Epithelial cell of proximal tubule (primary cell): ENCODE results near the gene ZNF75A. TPM values are rescaled to one million over a fixed set of nuclear protein-coding genes. Genes with fewer than 3 reads are reported as not detected.
A peak's percentile ranks its signal among the peaks of the same experiment; 100 is the strongest.

Experiments used
- DNase-seq: peaks from one replicate; pipeline ENCODE4 v3.0.0-alpha.2; 2011; ENCODE audit warnings: low read depth
- H3K4me3 ChIP-seq: 2 replicates; pipeline ENCODE4 v1.5.1; 2011; ENCODE audit warnings: low read depth, mild to moderate bottlenecking, low read length
- CTCF ChIP-seq: conservative IDR thresholded peaks from 2 replicates; pipeline ENCODE4 v1.5.1; 2012; ENCODE audit warnings: low read depth, mild to moderate bottlenecking, low read length
- total RNA-seq: library from RNA; depleted of rRNA; stranded (reverse); fragments of >200 nt; gene quantifications from 2 replicates; pipeline ENCODE4 v1.2.3, GENCODE V29; 2015

ZNF75A gene
- total RNA-seq = 8.5 and 12.9 TPM in 2 replicates

- DNase-seq = no peak
- peak within 1 kb of the TSS; percentile 75 for H3K4me3 ChIP-seq
- no peak for TF ChIP-seq CTCF
Measured at GRCh38 chr16:3305109-3306068, at the start of gene ZNF75A, which contains the start of gene TIGD7. Gene ZNF75A (plus strand): TSS chr16:3305497. CDS start chr16:3308429, 2,932 bp downstream. Gene TIGD7 (minus strand): TSS chr16:3305430. CDS start chr16:3300614, 4,816 bp downstream.

- no peak for DNase-seq
- H3K4me3 ChIP-seq = no peak within 1 kb of the TSS
- TF ChIP-seq CTCF = no peak
Measured at GRCh38 chr16:3256146-3256865, 49.0 kb upstream of the ZNF75A start, which contains the start of gene MEFV. Gene MEFV (minus strand): TSS chr16:3256633. CDS start chr16:3256587, 46 bp downstream.

GRCh38 chr16:3256866-3257465 is 48.3 kb upstream of the ZNF75A start:
- peak; percentile 70 for DNase-seq
- no peak overlapping the region for H3K4me3 ChIP-seq

GRCh38 chr16:3259836-3260235 is 45.5 kb upstream of the ZNF75A start:
- no peak overlapping the region for H3K4me3 ChIP-seq
- TF ChIP-seq CTCF = no peak
- no peak for DNase-seq

More at GRCh38 chr16:3256866-3257465, 48.3 kb upstream of the ZNF75A start:
- TF ChIP-seq CTCF = no peak

- DNase-seq = no peak
- TF ChIP-seq CTCF = no peak
- H3K4me3 ChIP-seq = no peak overlapping the region
Measured at GRCh38 chr16:3262517-3262916, 42.8 kb upstream of the ZNF75A start.

- peak; percentile 61 for DNase-seq
- peak; percentile 29 for TF ChIP-seq CTCF
- H3K4me3 ChIP-seq = peak overlapping the region; percentile 64
Measured at GRCh38 chr16:3264137-3265036, 40.9 kb upstream of the ZNF75A start.
